Ecto neural progenitor cell (in vitro differentiated cells): ENCODE measurements around the gene JAKMIP2.

ENCODE experiments used
- DNase-seq: peaks from one replicate; pipeline ENCODE4 v3.0.0-alpha.2; 2018; ENCODE audit warnings: low spot score

The JAKMIP2 gene

DNA sequence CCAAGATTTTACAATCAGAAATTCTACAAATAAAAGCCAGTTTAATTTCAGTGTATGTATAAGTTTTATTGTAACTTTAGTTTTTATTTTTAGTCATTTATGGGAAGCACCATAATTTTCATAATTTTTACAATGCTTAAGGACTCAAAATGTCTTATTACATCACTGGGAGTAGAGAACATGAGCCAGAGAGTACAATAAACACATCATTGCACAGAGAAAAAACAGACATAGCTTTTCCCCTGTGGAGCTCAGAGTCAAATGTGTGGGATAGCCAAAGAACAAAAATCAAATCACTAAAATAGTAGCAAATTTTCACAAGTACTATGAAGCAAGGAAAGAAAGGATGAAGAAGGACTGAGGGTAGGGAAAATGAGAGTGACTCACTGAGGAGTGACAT, 5.5 kb upstream of the JAKMIP2 start:
- DNase-seq = no peak

DNA sequence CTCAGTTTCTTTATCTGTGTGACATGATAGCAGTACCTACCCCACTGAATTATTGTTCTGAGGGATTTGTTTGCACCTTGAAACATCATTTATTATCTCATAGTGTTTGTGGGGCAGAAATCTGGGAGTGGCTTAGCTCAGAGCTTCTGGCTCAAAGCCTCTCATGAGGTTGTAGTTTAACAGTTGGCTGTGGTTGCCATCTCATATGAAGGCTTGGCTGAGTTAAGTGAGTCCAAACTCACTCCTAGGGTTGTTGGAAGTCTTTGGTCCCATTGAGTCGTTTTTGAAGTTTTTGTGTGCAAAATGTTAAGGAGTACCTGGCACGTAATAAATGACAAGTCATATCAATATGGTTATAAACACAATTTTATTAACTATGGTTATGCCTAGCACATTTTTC, 3.6 kb upstream of the JAKMIP2 start:
- DNase-seq = no peak

DNA sequence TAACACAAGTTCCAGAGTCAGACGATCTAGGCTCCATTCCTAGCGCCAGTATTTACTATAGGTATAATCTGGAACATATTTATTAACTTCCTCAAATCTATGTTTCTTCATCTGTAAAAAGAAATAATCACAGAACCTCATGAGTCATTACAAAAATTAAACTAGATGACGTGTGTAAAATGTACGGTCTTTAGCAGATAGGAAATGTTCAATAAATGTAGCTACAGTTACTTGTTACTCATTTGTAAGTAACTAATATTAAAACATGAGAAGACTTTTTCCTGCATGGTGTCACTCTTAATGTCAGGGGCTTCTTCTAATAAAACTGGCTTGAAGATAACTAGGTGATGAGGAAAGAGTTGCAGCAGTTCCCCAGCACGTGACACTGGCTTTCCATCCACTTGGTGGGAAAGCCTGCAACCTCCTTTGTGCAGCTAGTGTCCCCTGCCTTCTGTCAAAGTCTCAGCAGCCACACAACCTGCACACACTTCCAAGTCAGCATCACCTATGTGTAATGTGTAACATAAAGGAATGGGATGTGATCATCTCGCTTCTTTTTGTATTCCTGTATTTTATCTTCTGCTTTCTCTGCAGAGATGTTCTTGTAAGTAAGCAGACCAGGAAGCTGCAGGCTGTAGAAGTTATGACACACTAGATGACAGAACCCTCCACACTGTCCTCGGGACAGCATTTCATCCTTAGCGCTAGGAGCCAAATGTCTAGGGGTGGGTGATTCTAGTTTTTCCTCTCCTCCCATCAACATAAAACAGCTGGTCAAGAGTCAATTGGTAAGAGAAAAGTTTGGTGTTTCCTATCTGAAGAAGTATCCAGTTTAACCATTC, 1.8 kb upstream of the JAKMIP2 start:
- DNase-seq = no peak

DNA sequence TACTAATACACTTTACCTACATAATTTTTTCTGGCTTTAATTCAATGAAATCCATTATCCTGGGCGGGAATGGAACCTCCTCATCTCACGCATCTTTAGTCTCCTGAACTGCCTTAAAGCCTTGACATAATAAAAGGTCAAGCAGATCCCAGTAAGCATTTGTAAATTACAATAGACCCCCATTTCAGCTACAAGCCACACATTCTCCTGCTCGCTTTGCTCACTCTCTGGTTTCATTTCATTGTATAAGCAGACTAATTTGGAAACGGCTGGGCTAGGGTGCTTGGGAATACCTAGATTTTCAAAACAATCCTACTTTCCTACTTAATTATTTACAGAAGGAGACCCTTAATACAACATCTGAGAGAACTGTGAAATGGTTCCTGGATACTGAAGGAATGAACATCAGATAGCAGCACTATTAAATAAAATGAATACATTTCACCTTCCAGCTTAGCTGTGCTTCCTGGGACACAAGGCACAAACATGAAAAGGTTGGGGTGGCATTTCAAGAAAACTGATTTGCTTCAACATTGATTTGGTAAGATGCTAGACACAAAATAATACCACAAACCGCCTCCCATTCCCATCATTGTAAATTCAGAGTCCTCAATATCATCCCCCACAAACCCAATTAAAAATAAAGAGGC, 1.5 kb downstream of the JAKMIP2 start:
- DNase-seq = no peak

DNA sequence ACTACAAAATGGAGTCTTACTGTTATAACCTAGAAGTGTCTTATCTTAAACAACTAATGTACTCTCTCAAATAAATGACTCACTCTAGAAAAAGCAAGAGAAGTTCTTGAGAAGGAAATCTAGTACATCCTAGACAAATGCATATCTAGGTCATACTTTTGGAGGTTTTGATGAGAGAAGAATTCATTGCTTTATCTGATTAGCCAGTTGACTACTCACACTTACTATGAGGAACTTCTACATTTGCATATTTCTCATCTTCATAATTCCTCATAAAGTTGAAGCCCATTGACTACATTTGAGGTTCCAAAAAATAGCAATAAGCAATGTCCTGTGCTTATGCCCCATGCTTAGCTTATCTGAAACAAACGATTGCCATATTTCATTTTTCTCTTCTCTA, 2.8 kb downstream of the JAKMIP2 start:
- no peak for DNase-seq

DNA sequence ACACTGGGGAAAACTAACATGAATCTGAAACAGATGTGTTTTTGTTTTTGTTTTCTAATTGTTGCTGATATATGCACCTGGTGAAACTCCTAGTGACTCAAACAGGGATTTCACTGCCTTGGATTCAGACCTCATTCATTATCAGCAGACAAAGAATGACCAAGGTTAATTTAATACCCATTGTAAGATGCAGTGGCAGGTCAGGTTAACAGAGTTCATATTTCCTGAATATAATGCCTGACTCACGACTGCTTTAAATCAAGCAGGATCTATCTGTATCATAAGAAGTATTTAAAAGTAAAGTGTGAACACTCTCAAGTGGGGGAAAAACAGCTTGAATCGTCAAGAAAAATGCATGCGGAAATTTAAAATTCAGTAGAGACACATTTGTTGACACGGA, 5.5 kb downstream of the JAKMIP2 start:
- DNase-seq = no peak

DNA sequence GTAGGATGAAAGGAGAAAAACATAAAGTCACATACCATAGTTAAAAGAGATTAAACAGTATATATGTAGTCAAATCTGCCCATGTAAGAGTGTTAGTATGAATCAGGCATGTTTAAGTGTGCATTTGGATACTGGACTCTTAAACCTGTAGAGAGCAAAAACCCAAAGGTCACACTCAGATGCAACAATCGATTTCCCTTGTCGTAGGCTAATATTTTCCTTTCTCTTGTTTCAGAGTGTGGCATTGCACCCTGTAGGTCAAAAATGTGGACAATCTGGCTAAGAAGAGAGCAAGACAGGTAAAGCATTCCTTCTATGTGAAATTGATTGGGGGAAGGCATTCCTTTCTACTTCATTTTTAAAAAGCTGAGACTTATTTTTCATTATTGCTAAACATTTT, 8.9 kb downstream of the JAKMIP2 start:
- DNase-seq = no peak

DNA sequence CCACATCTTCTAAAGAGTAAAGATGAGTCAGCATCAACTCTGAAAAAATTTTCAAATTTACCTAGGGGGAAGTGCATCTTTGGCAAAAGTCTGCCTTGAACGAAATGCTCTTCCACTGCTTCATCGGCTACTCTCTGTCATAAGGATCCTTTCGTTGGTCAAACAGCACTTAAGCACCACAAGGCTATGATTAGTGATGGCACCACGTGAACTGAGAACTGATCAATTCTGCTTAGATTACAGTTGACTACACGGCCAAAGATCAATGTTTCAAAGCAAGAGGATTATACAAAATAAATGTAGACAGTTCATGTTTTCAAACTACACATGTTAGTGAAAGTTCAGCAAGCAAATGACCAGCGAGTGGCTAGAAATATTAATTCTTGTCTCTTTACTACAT, 9.4 kb downstream of the JAKMIP2 start:
- no peak for DNase-seq

DNA sequence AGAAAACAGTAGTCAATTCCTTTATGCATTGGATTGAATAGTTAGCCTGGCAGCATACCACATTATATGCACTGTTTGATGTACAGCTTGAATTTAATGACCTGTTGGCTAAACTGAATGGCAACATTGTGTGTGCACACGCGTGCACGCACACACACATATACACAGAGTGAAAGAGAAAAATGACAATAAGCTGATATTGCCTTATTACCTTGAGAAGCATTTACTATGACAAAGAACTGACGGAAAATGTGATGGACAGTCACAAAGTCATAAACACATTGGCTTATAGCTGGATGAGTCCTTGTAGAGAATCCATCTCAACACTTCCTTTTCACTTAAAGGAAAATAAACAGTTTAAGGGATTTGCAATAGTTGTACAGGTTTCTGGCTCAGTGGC, 15.5 kb downstream of the JAKMIP2 start:
- no peak for DNase-seq

DNA sequence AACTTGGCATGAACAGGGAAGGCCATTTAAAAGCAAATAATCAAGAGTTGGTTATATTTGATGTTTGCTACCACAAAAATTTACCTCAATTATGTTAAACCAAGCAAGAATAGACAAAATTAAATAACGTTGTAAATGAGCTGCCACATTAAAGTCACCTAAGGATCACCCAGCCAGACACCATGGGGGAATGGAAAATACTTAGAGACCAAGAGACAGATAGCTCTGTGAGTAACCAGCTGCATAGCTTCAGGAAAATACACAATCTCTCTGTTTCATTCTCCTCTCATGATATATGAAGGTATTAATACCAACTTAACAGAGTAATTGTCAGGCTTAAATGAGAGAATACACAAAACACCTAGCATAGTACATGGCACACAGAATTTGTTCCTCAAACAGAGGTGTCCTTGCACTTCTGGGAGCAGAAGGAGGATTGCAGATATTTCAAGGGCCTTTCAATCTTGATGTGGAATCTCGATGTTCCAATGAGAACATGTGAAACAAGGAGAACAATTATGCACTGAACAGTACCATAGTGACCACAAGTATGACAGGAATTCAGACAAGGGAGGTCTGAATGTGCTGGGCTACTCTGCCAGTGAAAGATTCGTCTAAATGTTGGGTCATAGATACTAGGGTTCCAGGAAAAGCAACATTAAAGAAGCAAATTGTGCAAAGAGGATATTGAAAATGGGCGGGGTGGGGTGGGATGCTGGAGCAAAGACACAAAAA, 18.6 kb downstream of the JAKMIP2 start:
- no peak for DNase-seq

DNA sequence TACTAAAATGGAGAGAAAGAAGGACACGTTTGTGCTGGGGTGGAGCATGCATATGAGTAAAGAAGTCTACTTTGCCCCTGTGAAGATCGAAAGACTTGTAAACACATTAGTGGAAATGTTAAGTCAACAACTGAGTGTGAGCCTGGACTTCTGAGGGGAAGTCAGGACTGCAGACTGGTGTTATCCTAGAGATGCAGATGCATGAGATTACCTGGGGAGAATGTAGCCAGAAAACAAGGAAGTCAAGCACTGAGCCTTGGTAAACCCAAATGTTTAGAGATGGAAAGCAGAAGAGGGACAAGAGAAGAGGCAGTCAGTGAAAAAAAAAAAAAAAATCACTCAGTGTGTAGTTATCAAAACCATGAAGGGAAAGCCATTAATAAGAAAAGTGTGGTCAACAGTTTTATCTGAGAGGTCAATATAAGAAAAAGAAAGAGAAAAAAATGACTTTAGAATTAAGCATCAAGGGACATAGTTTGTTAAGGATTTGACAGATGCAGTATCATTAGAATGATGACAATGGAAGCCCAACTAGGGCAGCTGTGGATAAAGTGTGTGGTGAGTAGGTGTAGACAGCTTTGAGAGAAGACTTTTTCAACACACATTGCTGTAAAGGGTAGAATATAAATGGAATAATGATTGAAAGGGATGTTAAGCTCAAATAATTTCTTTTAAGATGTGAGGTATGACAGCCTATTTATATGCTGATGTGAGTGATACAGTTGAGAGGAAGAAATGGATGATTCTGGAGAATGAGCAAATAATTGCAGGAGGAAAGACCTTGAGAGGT, 22.2 kb downstream of the JAKMIP2 start:
- DNase-seq = no peak

DNA sequence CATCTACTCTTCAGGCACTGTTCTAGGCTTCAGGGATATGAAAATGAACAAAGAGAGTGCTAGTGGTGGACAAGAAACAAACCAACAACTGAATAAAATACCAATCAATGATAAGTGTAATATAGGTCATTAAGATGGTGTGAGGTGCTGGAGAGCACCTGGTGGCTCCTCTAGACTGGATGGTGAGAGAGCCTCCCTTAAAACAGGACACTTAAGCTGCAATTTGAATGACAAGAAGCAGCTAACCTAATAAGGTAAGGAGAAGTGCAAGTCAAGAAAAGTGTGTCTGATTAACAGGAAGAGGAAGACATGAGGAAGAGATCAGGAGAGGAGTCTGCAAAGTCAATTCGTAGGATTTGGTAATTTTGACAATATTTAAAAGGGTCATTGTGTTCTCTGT, 23.1 kb downstream of the JAKMIP2 start:
- no peak for DNase-seq

DNA sequence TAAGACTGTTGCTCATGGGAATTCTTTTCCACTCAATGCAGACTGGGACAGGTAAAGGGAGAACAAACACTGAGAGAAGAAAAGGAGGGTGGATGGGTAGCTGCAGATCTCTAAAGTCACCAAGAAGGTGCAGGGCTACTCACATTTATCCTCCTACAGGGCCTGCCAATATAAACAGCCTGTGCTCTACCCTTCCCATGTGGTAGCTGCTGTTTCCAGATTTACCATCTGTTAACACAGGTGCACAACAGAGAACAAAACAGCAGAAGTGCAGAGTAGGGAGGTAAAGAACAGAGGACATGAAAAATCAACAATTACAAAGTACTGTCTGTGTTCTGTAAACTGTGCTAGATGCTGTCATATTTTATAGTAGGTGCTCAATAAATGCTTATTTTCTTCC, 26.0 kb downstream of the JAKMIP2 start:
- no peak for DNase-seq

DNA sequence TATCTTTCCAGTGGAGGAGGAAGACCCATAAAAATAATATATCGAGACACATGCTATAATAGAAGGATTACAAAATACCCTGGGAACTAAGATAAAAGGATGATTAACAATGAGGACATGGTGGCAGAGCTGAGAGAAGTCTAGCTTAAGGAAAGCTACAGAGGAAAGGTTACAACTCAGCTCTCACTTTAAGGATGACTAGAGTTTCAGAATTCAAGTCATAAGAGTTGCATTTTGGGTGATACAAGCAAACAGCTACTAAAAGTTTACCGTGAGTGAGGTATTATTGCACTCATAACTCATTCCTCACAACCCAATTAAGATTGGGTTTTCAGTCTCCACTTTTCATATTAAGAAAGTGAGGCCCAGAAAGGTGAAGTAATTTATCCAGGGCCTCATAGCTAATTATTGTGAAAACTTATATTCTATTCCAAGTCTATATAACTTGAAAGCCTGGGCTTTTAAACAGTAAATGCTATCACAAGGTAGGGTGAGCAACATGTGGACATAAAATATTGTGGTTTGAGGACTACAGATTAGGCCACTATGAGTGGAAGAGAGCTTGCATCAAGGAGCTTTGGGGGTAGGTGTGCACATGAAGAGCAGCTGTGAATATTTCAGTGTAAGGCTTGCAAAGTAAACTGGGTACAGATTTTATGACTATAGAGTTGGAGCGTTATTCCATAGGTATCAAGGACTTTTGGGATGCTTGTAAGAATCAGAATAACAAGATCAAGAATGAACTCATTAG, 28.0 kb downstream of the JAKMIP2 start:
- no peak for DNase-seq

DNA sequence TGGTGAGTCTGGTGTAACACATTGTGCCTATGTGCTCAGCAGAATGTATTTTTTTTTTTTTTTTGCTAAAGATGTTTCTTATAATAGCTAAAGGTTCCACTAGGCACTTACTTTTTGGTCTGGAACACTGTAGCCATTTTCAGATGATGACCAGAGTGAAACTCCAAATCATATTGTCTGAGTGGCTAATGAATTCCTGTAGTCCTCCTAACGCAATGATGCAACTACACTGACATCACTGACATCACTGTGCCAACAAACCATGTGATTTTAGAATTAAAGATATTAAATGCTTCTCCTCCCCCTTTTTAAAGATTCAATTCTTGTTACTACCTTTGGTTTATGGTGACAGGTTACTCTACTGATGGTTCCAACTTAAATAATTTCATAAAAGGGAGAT, 28.8 kb downstream of the JAKMIP2 start:
- no peak for DNase-seq

DNA sequence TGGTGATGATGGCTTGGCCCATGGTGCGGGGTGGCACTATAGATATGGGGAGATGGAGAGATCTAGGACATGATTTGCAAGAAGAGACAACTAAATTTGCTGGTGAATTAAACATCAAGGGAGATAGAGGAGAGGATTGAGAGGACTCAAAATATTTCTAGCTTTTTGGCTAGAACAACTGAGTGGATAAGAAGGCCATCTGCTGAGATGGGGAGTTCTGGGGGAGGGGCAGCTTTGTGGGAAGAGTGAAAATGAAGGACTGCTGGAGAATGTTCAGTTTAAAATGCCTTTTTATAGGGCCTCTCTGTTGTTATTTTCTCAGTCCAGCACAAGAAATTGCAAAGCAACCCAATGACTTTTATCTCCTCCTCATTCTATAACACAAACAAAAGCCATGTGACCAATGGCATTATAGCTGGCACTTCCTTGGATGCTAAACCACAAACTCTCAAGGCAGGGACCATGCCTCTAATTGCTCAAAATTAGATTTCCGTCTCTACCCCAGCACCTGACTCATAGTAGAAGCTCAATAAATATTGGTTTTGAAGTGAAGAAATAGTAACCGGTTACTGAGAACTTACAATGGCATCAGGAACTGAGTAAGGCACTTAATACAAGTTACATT, 29.8 kb downstream of the JAKMIP2 start:
- DNase-seq = no peak

DNA sequence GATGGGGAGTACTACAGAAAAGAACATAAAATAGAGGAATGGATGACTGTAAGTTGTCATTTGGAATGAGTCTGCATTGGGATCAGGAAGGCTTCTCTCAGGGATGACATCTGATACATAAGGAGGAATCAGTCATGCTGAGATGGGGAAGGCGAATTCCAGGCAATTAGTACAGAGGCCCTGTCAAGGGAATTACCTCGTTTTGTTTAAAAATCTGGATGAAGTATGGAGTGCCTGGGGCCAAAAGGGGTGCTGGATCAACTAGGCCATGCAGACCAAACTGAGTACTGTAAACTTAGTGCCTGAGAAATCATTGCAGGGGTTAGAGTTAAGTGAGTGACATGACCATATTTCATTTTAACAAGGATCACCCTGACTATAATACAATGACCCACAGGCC, 30.5 kb downstream of the JAKMIP2 start:
- no peak for DNase-seq

DNA sequence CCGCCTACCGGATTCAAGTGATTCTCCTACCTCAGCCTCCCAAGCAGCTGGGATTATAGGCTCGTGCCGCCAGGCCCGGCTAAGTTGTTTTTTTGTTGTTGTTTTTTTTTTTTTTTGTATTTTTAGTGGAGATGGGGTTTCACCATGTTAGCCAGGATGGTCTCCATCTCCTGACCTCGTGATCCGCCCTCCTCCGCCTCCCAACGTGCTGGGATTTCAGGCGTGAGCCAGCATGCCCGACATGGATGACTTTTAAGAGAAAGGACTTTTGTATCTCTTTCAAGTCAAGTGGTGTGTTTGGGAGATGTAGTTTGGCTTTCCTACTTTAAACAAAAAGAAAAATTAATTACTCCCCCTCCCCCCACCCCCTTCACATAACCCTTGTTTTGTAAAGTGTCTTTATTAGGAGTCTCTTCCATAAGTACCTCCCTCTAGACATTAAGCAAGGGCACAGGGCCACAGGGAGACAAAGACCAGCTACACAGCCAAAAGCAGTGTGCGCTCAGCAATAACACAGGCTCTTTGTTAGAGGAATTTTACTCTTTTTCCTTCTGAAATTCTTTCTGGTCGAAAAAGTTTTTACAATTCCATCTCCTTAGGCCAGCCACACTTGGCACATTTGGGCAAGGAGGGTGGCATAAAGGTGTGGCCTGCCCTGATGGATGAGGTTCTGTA, 31.2 kb downstream of the JAKMIP2 start:
- DNase-seq = no peak

DNA sequence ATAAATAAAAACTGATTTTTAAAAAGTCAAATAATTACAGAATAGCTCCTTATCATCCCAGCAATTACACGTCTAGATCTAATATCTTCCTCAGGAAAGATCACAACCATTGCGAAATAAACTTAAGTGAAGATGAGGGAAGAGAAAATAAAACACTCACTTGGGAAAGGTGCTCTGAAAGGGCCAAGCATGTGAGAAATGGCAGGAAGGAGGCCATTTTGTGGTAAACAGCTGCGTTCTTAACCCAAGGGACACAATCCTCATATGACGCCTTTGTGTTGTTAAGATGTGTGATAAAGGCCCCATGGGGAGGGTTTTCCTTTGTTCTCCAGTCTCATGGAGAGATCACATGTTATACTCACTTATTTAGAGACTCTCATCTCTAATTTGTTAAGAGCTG, 32.5 kb downstream of the JAKMIP2 start:
- DNase-seq = no peak

DNA sequence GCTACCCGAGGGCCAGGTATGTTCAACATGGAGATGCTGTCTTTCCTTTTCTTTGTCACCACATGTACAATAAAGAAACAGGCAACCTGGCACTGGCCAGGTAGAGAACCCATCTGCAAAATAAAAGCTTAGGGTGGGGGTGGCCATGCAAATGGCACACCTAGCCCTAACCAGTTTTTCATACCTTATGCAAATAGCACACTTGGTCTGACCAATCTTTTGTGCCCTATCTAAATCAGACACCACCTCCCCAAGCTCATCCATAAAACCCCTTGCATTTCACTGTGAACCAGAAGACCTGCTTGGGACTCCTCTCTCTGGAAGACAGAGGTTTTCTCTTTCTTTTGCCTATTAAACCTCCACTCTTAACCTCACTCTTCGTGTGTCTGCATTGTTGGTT, 33.9 kb downstream of the JAKMIP2 start:
- DNase-seq = no peak

DNA sequence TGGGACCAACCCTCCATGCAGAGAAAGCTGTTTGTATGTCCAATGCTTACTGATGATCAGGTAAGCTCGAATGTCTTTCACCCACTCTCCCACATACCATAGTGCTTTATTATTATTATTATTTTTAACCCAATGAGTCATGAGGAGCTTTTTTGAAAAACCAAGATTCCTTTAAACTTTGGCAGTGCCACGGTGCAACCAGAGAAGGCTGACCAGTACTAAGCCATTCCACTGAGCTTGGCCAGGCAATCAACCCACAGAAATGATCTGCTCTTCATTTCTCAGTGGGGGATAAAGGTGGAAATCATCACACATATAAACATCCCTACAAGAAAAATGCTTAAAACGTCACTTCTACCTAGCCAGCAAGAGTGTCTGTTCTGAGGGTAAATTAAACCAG, 35.5 kb downstream of the JAKMIP2 start:
- no peak for DNase-seq
